AG04450 (cell line): ENCODE results near the gene SPCS3. TPM values are rescaled to one million over a fixed set of nuclear protein-coding genes. Genes with fewer than 3 reads are reported as not detected.
"Not testable (repeated sequence)": the region's sequence is repeated elsewhere in the genome, so short reads cannot be mapped to it uniquely, and the experiment has no call there.

Source experiments
- CTCF ChIA-PET: fragments of 300-600, 350-600 bp; formaldehyde crosslinking; extraction: SDS; loops from one replicate; lab custom pipeline; 2022; ENCODE audit warnings: antibody characterized with exemption, inconsistent platforms; lab: Charles Lee
- POLR2A ChIA-PET: fragments of 350-600 bp; formaldehyde crosslinking; extraction: SDS; loops from one replicate; lab custom pipeline; 2021; ENCODE audit warnings: antibody characterized with exemption, inconsistent platforms; lab: Yijun Ruan, JAX
- DNase-seq: peaks from one replicate; pipeline ENCODE4 v3.0.0-alpha.2; 2011; ENCODE audit warnings: low read depth, low spot score
- H3K27ac ChIP-seq: one replicate; pipeline ENCODE4 v1.5.1; 2012; ENCODE audit warnings: low read depth, low read length, control low read depth
- H3K27me3 ChIP-seq: one replicate; pipeline ENCODE4 v1.6.0; 2012; ENCODE audit warnings: low read length; ENCODE audit not compliant: control insufficient read depth, insufficient read depth
- H3K4me3 ChIP-seq: 2 replicates; pipeline ENCODE4 v1.5.1; 2011; ENCODE audit warnings: mild to moderate bottlenecking, low read depth, low read length, control low read depth
- H3K9me3 ChIP-seq: 2 replicates; pipeline ENCODE4 v1.5.1; 2012; ENCODE audit warnings: low read length; ENCODE audit not compliant: control insufficient read depth, insufficient read depth
- polyA plus RNA-seq: library from polyadenylated mRNA; depleted of rRNA; stranded (reverse); fragments of >200 nt; gene quantifications from 2 replicates; pipeline ENCODE4 v1.2.3, GENCODE V29; 2011
- TF ChIP-seq, protein P1 (sequence below): IDR thresholded peaks from 2 replicates; pipeline ENCODE4 v1.5.1; 2011; ENCODE audit warnings: low read depth, low read length, control low read depth, inconsistent platforms

Gene SPCS3
- polyA plus RNA-seq, 1 experiment = 84.3 TPM

DNA sequence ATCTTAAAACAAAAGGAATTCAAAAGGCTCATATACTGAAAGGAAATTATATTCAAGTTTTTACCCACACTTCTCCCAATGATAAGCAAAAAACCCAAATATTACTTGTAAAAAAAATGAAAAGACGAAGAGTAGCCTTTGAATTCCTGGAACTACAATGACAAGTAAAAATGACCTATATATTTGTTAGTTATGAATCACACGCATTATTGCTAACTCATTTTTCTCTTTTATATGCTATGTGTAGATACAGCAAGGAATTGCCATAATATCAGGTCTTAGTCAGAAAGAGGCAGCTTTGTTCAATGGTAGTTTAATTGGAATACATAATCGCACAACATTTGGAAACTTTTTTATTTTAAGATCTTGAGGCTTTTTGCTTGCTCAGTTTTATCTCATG is 28.0 kb upstream of the SPCS3 start:
- TF ChIP-seq, protein P1, sequence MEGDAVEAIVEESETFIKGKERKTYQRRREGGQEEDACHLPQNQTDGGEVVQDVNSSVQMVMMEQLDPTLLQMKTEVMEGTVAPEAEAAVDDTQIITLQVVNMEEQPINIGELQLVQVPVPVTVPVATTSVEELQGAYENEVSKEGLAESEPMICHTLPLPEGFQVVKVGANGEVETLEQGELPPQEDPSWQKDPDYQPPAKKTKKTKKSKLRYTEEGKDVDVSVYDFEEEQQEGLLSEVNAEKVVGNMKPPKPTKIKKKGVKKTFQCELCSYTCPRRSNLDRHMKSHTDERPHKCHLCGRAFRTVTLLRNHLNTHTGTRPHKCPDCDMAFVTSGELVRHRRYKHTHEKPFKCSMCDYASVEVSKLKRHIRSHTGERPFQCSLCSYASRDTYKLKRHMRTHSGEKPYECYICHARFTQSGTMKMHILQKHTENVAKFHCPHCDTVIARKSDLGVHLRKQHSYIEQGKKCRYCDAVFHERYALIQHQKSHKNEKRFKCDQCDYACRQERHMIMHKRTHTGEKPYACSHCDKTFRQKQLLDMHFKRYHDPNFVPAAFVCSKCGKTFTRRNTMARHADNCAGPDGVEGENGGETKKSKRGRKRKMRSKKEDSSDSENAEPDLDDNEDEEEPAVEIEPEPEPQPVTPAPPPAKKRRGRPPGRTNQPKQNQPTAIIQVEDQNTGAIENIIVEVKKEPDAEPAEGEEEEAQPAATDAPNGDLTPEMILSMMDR = no peak
- no peaks in the 10 kb centered on the region for H3K27me3 ChIP-seq
- ChIA-PET CTCF (interaction anchor here (1.0 kb wide), 1 partner anchor 14 kb away, joined by 3 read pairs; no protein-coding TSS in a partner anchor), POLR2A (no interaction called here)
- DNase-seq = no peak
- H3K9me3 ChIP-seq = no peaks in the 10 kb centered on the region
- H3K4me3 ChIP-seq = no peak overlapping the region
- H3K27ac ChIP-seq = no peak overlapping the region

DNA sequence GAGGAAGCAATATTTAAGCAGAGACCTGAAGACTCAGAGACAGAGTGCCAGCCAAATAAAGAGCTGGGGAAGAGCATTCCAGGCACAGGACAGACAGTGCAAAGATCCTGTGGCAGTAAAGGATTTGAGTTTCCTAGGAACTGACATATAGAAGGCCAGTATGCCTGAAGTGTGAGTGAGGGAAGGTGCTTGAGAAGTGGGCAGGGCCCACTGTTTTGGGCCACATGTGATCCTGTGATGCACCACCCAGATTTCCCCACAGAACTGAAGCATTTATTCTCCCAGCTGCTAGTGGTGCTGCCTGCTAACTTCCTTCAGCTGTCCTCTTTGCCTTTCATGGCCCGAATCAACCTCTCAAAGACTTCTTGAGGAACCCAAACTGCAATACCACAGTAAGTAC is 26.8 kb upstream of the SPCS3 start:
- CTCF ChIA-PET = interaction anchor here (1.0 to 1.7 kb wide), 2 partner anchors 16 kb away, joined by 3 to 8 read pairs; no protein-coding TSS in a partner anchor
- no peak overlapping the region for H3K27ac ChIP-seq
- TF ChIP-seq, protein P1 = no peak

DNA sequence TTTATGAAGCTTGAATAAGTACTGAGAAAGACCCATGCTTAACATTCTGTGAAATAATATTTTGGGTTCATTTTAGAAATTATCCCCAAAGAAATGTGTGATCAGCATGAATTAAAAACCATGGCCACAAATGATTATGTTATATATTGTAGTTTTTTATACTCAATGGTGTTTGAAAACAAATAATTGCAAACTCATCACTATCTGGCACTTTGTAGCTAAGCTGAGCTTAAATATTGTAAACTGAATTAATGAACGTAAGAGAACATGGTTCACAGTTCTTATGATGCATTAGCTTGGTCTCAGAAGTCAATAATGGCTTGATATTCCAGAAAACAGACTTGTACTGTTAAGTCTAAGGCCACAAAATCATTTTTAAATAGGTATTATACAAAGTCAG is 26.1 kb upstream of the SPCS3 start:
- ChIA-PET CTCF (interaction anchor here (0.7 to 1.7 kb wide), 2 partner anchors 9 to 16 kb away, joined by 3 to 8 read pairs; no protein-coding TSS in a partner anchor), POLR2A (no interaction called here)
- TF ChIP-seq, protein P1 = no peak
- no peak overlapping the region for H3K4me3 ChIP-seq
- H3K27ac ChIP-seq = no peak overlapping the region
- no peak for DNase-seq
- H3K27me3 ChIP-seq = no peaks in the 10 kb centered on the region
- H3K9me3 ChIP-seq = no peaks in the 10 kb centered on the region

More for the DNA sequence above, 26.8 kb upstream of the SPCS3 start:
- POLR2A ChIA-PET = no interaction called here
- no peak overlapping the region for H3K4me3 ChIP-seq
- no peaks in the 10 kb centered on the region for H3K9me3 ChIP-seq
- no peaks in the 10 kb centered on the region for H3K27me3 ChIP-seq
- no peak for DNase-seq

DNA sequence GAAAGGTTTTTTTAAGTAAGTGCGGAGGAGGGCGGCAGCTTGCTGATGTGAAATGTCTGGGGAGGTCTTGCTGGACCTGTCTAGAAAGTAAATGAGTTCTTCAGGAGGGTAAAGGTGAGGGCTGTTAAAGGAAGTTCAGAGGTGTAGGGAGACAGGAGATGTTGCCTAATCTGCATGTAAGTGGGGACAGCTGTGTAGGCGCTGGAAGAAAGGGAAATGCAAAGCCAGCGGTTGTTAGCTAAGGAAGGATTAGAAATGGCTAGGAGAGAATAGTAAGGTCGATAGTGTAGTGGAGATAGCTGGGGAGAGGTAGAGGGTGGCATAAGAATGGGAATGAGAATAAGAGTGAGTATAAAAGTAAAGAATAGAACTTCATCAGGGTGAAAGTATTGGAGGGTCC is 23.9 kb upstream of the SPCS3 start:
- CTCF ChIA-PET, H3K27me3 ChIP-seq, H3K27ac ChIP-seq, POLR2A ChIA-PET, DNase-seq, H3K9me3 ChIP-seq, H3K4me3 ChIP-seq: not testable (repeated sequence)

DNA sequence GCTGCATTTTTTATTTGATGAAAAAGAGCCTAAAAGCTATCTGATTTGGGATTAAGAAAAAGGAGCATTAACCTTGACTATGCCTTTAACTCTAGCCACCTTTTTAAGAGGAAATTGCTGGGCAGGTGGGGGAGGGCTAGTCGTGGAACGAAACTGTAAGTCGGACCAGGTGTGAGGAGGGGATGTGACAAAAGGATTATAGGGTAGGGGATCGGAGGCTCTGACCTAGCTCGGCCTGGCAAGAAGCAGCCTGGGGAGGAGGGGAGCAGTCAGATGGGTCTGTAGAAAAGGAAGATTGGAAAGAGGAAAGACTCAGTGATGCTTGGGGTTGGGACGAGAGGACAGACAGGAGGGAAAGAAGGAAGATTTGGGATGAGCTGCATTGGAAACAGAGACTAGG is 21.1 kb upstream of the SPCS3 start:
- Histone ChIP-seq H3K9me3 (no peaks in the 10 kb centered on the region), H3K27ac (no peak overlapping the region), H3K27me3 (no peaks in the 10 kb centered on the region), H3K4me3 (no peak overlapping the region)
- ChIA-PET CTCF (no interaction called here), POLR2A (no interaction called here)
- TF ChIP-seq, protein P1 = no peak
- no peak for DNase-seq
